HG03575 (cell line): ENCODE results near the gene CDRT15.
"Not testable (repeated sequence)": the region's sequence is repeated elsewhere in the genome, so short reads cannot be mapped to it uniquely, and the experiment has no call there.

Experiments
- ATAC-seq: cut with Tn5 transposase; IDR thresholded peaks from one replicate; pipeline ENCODE4 v1.9.1; 2021; ENCODE audit not compliant: unreplicated experiment, insufficient number of reproducible peaks, low FRiP score; ENCODE audit errors: extremely low read depth

Gene CDRT15

DNA sequence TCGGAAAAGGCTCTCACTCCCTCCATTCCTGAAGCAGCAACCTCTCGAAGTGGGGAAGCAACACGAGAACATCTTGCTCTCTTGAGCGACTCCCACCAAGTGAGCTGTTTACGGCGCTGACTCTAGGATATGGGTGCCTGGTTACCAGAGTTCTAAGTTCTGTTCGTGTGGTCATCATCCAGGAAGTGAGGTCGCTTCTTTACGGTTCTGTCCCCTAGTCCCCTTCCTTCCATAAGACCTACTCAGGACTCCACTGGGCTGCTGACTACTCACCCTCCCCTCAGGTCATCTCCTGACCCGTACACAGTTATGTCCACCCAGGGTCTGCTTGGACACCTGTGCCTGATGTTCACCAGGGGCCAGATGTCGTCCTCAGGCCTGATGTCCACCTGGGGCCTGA is at the start of gene CDRT15:
TSS of gene CDRT15 (minus strand) at position 101 of the 400 bp plus-strand sequence. CDS start at position 72, 29 bp downstream.
- ATAC-seq = not testable (repeated sequence)

DNA sequence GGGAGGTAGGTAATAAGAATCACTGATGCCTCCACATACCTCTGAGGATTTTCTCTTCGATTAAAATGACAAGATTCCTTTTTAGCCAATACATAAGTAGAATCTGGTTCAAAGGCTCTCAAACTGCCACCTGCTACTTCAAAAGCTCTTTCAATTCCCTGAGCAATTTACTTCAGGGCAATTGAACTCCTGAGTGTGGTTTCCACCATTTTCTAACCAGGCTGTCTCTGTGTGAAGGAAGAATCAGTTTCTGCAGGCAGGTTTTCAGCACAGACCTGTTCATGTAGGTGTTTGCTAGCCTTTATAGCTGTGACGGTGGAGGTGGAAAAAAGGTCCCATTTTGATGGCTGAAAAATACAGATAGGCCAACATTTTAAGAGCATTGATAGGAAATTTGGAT is 46.1 kb upstream of the CDRT15 start:
- ATAC-seq = no peak

DNA sequence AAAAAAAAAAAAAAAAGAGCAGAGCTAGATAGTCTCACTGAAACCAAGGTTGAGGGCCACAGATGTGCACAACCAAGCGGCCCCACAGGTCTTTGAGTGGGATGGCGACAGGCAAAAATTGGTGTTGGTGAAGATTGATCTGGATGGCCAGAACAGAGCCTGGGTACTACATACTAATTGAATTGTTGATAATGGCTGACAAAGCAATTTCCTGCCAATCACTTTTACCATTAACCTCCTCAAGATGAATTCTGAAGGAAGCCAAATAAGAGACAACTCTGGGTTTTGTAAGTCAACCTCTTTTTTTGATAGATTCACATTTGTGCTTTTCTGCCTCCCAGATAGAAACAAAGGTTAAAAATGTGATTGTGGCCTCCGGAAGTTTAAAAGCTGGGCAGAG is 44.9 kb upstream of the CDRT15 start:
- ATAC-seq = no peak

DNA sequence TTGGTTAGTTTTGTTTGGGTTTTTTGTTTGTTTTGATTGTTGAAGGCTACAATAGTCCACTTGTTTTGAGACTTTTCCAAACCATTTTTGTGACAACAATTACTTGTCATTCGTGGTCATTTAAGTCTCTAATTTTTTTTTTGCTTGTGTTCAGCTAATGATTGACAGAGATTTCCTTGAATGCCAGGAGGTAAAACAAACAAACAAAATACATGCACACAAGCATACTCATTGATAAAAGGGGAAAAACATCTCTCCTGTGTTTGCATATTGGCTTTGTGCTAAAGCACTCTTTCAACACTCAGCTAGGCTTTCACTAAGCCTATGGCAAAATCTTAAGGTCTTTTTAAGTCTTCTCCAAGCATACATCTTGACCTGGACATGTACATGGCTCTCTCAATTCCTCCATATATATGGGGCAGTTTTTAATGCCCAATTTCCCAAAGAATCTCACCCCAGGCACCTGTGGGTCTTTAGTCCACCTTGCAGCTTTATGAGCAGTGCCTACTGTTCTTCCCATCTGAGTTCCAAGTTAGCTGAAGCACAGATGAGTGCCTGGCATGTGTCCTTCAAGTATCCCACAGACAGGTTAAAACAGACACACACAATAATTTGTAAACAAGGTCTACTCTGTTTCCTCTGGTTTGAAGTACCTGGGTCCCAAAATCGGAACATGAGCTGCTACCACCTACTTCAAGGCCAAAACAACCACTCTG is 40.0 kb upstream of the CDRT15 start:
- no peak for ATAC-seq

DNA sequence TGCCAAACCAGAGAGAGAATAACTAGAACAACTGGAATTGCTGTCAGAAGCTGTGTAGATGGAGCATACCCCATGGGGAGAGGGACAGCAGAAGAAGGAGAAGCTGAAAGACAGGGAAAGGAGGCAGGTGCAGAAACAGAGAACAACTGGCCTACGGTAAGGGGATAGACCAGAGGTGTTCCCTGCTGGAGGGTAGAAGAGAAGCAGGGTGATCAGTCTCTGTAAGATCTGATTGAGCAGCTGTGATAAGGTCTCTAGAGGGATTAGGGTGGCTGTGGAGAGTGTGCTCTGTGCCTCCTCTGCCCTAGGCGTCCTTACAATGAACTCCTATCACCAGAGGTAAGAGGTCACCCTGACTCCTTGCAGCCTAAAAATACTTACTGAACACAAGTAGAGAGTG is 33.8 kb upstream of the CDRT15 start:
- ATAC-seq = no peak

DNA sequence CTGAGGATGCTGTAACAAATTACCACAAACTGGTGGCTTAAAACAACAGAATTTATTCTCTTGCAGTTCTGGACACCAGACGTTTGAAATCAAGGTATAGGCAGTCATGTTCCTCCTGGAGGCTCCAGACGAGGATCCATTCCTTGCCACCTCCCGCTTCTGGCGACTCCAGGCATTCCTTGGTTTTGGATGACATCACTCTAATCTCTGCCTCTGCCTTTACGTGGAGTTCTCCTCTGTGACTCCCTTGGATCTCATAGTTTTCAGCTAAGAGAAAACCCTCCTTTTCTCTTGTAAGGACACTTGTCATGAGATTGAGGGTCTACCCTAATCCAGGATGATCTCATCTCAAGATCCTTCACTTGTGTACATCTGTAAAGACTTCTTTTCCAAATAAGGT is 32.8 kb upstream of the CDRT15 start:
- ATAC-seq = no peak

DNA sequence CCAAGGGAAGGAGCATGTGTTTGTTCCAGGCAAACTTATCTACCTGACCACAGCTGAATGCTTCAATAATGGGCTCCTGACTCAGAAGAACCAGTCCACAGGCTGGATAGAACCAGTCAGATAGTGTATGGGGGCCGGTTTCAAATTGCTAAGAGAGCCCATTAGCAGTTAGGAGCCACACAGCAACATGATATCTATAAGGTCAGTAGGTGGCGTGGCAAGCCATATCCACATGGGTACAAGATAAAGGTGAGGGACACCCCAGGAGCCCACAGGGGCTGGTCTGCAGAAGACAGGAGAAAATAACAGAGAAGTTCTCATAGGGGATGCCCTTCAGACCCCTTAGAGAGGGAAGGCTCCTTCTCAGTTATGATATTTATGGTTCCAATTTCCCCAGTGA is 31.6 kb upstream of the CDRT15 start:
- no peak for ATAC-seq

DNA sequence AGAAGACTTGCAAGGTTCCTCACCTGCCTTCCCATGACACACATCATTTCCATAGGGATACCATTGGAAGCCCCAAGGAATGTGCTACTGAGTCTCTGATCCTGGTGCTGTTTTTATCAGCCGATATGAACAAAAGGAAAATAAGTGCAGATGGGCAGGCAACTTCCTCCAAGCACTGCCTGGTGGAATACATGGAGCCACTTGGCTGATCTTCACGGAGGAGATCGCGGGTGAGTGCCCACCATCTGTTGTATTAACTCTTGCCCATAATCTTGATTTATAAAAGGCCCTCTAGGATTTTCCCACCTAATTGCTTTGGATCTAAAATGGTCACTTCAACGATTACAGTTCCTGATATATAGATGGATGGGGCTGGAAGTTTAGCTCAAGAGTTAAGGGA is 24.7 kb upstream of the CDRT15 start:
- ATAC-seq = no peak

DNA sequence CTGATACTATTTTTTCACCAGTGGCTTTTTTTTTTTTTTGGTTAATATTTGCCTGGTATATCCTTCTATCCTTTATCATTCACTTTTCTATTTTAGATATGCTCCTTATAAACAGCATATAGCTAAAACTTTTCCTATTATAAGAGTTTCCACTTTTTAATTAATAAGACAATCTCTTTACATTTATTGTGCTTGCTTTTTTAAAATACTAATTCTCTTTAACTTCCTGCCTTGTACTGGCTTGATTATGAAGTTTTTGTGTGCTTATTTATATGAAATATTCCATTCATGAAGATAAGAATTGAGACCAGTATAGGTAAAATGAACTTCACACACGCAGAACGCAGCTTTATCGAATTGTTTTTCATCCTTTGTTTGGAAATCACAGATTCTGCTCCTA is 9.0 kb upstream of the CDRT15 start:
- ATAC-seq = no peak

DNA sequence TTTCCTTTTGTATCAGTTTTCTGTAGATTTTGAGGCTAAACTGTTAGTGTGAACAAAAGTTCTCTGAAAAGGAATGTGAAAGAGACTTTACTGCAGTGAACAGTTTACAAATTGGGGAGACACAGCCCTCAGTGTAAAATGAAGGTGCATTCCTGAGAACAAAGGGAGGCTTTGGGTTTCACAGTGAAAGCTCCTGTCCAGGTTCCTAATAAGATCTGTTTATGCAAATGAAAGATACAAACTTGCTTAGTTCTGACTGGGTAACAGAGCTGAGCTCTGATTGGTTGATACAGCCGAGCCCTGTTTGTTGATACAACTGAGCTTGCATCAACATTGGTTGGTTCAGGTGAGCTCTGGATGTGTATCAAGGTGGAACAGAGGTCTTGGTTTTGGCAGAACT is 8.3 kb upstream of the CDRT15 start:
- ATAC-seq = no peak

DNA sequence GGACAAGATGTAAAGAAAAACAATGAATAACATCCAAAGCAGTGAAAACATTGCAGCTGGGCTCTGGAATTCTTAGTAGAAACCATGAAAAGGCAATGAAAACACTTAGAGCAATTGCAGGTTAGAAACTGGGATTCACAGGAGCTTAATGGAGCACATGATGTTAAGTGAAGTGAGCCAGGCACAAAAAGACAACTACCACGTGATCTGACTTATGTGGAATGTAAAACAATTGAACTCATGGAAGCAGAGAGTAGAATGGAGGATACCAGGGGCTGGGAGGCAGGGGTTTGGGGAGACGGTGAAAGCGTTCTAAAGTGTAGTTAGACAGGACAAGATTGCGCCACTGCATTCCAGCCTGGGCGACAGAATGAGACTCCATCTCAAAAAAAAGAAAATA is 2.6 kb upstream of the CDRT15 start:
- not testable (repeated sequence) for ATAC-seq

DNA sequence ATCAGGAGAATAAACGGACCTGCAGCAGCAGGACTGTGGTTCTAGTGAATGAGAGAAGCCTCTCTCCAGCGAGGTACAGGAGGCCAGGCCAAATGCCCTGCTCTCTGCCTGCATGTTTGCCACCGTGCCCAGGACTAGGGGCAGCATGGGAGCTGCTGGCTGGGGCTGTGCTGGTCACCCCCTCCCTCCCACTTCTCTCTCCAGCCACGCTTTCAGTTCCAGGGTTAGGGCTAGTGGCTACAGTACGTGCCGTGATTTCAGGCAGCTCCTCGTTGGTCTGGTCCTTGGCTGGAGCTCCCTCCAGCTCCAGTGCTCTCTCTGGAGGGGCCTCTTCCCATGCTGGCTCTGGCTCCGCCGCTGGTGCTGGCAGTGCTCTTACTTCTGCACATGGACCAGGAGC is 630 bp downstream of the CDRT15 start:
- ATAC-seq = not testable (repeated sequence)

DNA sequence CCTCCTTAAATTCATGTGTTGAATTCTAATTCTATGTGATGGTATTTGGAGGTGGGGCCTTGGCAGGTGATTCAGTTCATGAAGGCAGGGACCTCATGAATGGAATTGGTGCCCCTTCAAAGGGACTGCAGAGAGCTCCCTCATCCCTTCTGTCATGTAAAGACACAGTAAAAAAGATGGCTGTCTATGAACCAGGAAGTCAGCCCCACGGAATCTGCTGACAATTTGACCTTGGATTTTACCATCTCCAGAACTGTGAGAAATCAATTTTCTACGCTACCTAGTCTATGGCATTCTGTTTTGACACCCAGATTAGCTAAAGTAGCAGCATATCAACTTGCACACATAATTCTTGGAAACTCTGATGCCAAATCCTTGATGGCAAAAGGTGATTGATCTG is 1.6 kb downstream of the CDRT15 start:
- ATAC-seq = not testable (repeated sequence)

DNA sequence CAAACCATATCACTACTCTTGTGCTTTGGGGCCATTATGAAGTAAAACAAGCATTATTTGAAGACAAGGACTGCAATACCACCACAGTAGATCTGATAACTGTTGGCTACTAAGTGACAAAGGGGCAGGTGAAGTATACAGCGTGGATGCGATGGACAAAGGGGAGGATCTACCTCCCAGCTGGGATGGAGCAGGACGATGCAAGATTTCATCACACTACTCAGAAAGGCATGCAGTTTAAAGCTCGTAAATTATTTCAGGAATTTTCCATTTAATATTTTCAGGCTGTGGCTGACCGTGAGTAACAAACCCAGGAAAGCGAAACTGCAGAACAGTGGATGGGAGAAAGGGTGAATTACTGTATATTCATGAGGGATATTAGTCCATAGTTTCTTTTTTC is 5.5 kb downstream of the CDRT15 start:
- ATAC-seq = not testable (repeated sequence)

DNA sequence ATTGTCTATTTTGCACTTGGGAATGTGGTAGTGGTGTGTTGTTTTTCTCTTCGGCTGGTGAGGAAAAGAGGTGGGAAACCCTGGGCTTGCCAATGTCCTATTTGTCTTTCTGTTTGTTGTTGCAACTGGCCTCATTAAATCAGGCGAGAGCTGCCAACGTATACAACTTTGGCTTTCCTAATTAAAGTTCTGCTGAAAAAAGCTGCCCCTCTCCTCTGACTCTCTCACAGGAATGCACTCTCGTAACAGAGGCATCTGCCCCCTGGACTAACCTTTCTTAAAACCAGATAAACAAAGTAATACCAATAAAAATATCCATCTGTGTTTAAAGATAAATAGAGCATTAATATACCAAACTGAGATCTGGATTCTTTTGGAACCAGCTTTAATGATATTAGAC is 7.8 kb downstream of the CDRT15 start:
- no peak for ATAC-seq

DNA sequence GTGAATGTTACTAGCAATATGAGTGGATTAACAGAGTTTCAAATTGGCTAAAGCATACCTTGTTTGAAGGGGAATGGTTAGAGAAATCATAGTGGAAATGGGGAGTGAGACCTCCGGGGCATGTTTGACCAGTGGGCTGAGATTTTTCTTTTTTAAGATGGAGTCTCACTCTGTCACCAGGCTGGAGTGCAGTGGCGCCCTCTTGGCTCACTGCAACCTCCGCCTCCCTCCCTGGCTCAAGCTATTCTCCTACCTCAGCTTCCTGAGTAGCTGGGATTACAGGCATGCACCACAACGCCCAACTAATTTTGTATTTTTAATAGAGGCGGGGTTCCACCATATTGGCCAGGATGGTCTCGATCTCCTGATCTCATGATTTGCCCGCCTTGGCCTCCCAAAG is 9.6 kb downstream of the CDRT15 start:
- no peak for ATAC-seq

DNA sequence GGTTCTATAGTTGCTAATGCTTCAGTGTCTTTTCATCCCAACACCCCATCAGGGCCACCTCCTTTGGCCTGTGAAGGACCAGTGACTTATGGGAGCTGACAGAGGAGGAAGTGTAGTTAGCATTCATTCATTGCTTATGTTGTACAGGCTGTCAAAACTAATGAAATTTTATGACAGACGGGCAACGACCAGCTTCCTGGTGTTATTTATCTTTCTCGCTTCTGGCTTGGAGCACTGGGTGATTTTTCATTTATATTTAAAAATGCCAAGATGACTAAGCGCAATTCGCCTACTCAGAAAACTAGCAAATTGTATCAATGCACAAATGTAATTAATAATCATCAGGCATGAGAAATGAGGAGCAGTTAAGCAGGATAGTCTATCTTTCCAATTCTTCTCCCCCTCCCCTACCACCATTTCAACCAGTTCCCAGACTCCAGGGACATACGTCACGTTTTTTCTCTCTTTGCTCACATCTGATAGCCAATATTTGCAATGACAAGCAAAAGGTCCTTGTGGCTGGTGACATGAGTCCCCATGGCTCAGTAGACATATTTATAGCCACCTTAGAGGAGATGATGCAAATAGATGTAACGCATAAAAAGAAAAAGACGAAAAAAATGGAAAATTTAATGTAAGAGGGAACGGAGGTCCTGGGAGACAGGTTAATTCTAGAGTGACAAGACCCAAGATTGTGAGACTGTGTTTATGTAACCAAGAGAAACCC is 11.2 kb downstream of the CDRT15 start:
- ATAC-seq = no peak

DNA sequence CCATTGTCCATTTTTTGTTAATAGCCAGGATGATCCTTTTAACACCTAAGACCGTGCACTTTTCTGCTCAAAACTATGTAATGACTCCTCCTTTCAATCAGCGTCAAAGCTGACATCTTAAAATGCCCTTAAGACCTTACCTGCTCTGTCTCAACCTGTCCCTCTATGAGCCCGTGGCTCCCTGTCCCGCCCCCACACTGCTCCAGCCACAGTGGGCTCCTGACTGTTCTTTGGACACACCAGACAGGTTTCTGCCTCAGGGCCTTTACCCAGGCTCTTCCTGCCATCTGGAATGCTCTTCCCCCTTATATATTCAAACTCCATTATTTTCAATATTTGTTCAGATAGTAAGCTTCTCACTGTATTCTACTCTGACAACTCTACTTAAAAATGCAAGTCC is 14.1 kb downstream of the CDRT15 start:
- no peak for ATAC-seq

DNA sequence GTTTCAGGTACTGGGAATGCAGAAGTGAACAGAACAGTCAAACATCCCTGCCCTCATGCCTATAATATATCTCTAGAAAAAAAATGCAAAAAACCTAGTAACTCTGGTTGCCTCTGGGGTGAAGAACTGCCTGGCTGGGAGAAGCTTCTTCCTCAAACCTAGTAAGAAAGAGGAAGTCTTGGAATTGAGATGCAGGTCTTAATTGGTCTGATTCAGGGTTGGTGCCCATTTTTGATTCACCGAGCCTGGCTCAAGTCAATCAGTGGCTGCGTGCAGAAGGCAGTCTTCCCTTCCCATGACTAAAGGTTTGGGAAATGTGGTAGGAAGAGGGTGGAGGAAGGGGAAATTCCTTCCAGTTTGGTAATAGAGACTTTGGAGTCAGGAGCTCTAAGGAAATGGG is 22.4 kb downstream of the CDRT15 start:
- ATAC-seq = no peak

DNA sequence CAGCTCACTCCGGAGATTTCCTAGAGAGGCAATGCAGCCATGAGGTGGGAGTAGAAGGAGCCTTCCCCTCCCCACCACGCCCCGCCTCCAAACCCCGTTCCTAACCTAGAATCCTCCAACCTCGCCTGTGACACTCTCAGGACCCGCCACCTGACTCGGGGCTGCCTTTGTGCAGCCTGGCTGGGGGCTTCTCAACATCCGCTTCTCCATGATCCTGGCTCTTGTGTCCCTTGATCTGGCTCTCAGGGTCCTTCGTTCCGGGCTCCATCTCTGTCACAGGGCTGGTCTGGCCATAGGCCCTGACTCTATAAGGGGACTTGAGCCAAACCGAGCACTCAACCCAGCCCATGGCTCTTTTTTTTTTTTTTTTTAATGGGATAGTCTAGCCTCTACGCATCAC is 24.3 kb downstream of the CDRT15 start:
- no peak for ATAC-seq

DNA sequence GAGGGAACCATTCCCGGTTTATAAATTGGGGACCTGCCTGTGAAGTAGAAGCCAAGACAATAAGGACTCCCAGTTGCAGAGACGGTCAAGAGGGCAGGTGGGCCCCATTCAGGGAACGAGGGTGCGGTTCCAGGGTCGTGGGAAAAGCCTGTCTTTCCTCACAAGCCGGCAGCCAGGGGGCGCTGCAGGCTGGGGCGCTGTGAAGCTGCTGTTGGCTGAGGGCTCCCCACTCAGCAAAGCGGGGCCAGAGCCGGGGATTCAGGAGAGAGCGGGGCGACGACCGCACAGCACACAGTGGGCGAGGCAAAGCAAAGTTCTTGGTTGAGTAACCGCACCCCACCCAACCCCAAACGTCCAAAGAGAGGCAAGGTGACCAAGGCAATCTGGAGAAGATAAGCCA is 24.9 kb downstream of the CDRT15 start:
- ATAC-seq = no peak
